ENCODE measurements around the gene GPER1.

The GPER1 gene

GRCh38 chr7:1054861-1055450 is 33.0 kb upstream of the GPER1 start:
- TF ChIP-seq, protein P1, sequence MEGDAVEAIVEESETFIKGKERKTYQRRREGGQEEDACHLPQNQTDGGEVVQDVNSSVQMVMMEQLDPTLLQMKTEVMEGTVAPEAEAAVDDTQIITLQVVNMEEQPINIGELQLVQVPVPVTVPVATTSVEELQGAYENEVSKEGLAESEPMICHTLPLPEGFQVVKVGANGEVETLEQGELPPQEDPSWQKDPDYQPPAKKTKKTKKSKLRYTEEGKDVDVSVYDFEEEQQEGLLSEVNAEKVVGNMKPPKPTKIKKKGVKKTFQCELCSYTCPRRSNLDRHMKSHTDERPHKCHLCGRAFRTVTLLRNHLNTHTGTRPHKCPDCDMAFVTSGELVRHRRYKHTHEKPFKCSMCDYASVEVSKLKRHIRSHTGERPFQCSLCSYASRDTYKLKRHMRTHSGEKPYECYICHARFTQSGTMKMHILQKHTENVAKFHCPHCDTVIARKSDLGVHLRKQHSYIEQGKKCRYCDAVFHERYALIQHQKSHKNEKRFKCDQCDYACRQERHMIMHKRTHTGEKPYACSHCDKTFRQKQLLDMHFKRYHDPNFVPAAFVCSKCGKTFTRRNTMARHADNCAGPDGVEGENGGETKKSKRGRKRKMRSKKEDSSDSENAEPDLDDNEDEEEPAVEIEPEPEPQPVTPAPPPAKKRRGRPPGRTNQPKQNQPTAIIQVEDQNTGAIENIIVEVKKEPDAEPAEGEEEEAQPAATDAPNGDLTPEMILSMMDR (IDR thresholded peaks at IDR 0.05; ENCODE audit: low read depth, low read length): no peak
- in situ Hi-C loops (cut with HindIII; ENCODE audit: low sequenced_read_pairs): no loop called here
- peak; percentile 64 for DNase-seq (ENCODE audit: low read depth, low spot score)
- no peak overlapping the region for H3K4me3 ChIP-seq (ENCODE audit: low read depth, low read length)

DNA sequence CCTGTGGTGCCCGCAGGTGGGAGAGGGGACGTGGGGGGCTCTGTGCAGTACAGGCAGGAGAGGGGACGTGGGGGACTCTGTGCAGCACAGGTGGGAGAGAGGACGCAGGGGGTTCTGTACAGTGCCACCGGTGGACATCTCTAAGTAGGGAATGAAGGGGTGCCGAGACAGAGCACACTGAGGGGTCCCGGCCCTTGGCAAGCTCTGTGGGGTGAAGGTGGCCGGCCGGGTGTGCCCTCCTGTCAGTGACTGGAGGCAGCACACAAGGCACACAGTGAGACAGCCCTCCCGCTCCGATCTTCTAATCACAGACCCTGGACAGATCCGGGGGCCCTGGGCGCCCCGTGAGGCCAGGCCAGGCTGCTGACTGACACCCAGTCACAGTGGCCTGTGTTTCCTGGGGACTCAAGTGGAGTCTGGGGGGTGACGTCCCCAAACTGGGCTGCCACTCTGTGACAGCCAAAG is 32.4 kb upstream of the GPER1 start:
- no peak for DNase-seq (ENCODE audit: low read depth, low spot score)
- in situ Hi-C loops (cut with HindIII; ENCODE audit: low sequenced_read_pairs): no loop called here
- no peak overlapping the region for H3K4me3 ChIP-seq (ENCODE audit: low read depth, low read length)
- TF ChIP-seq, protein P1 (IDR thresholded peaks at IDR 0.05; ENCODE audit: low read depth, low read length): no peak

GRCh38 chr7:1055956-1056784 is 31.7 kb upstream of the GPER1 start:
- no peak for DNase-seq (ENCODE audit: low read depth, low spot score)

DNA sequence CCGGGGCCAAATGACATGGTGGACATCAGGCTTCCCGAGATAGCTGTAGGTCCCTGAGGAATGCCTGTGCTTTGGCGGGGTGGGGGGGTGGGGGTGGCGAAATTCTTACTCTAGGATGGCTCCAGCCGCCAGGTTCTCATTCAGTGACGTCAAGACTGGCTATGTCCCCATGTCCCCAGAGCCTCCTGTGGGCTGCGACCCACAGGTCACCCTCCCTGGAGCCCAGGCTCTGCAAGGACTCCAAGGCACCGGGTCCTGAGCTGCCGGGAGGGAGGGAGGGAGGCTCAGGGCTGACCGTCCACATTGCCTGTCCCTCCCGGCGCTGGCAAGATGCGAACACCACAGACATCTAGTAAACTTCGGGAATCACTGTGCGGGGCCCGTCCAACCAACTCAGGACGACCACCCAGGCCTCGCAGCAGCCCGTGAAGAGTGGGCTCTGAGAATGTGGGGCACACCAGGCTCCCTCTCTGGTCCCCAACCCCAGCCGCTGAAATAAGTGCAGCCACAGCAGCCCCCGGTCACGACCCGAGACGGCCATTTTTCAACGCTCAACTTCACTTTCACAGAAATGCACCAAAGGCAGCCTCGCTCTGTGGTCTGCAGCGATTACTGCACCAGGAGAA is 31.0 kb upstream of the GPER1 start:
- TF ChIP-seq, protein P1 (IDR thresholded peaks at IDR 0.05; ENCODE audit: low read depth, low read length): no peak
- no peak for DNase-seq (ENCODE audit: low read depth, low spot score)
- in situ Hi-C loops (cut with HindIII; ENCODE audit: low sequenced_read_pairs): no loop called here
- no peak overlapping the region for H3K4me3 ChIP-seq (ENCODE audit: low read depth, low read length)

More at GRCh38 chr7:1055956-1056784, 31.7 kb upstream of the GPER1 start:
- H3K4me3 ChIP-seq (ENCODE audit: low read depth, low read length): no peak overlapping the region
- TF ChIP-seq, protein P1 (IDR thresholded peaks at IDR 0.05; ENCODE audit: low read depth, low read length): no peak
- in situ Hi-C loops (cut with HindIII; ENCODE audit: low sequenced_read_pairs): no loop called here

DNA sequence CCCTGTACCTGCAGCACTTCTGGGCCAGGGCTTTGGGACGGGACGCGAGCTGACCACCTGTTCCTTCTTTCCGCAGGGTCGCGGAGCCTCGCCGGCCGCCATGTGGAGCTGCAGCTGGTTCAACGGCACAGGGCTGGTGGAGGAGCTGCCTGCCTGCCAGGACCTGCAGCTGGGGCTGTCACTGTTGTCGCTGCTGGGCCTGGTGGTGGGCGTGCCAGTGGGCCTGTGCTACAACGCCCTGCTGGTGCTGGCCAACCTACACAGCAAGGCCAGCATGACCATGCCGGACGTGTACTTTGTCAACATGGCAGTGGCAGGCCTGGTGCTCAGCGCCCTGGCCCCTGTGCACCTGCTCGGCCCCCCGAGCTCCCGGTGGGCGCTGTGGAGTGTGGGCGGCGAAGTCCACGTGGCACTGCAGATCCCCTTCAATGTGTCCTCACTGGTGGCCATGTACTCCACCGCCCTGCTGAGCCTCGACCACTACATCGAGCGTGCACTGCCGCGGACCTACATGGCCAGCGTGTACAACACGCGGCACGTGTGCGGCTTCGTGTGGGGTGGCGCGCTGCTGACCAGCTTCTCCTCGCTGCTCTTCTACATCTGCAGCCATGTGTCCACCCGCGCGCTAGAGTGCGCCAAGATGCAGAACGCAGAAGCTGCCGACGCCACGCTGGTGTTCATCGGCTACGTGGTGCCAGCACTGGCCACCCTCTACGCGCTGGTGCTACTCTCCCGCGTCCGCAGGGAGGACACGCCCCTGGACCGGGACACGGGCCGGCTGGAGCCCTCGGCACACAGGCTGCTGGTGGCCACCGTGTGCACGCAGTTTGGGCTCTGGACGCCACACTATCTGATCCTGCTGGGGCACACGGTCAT is 30.3 kb upstream of the GPER1 start:
- TF ChIP-seq, protein P1 (IDR thresholded peaks at IDR 0.05; ENCODE audit: low read depth, low read length): no peak
- H3K4me3 ChIP-seq (ENCODE audit: low read depth, low read length): no peak overlapping the region
- in situ Hi-C loops (cut with HindIII; ENCODE audit: low sequenced_read_pairs): no loop called here
- DNase-seq (ENCODE audit: low read depth, low spot score): no peak

DNA sequence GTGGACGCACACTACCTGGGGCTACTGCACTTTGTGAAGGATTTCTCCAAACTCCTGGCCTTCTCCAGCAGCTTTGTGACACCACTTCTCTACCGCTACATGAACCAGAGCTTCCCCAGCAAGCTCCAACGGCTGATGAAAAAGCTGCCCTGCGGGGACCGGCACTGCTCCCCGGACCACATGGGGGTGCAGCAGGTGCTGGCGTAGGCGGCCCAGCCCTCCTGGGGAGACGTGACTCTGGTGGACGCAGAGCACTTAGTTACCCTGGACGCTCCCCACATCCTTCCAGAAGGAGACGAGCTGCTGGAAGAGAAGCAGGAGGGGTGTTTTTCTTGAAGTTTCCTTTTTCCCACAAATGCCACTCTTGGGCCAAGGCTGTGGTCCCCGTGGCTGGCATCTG is 29.6 kb upstream of the GPER1 start:
- no peak overlapping the region for H3K4me3 ChIP-seq (ENCODE audit: low read depth, low read length)
- TF ChIP-seq, protein P1 (IDR thresholded peaks at IDR 0.05; ENCODE audit: low read depth, low read length): no peak
- DNase-seq (ENCODE audit: low read depth, low spot score): no peak
- in situ Hi-C loops (cut with HindIII; ENCODE audit: low sequenced_read_pairs): no loop called here
